WTC11 (cell line): ENCODE results near the gene RAPGEF6.

ENCODE experiments used
- OVOL2 ChIP-seq: fragments of 250-450 bp; sonication (Bioruptor Pico); IDR thresholded peaks from 2 replicates; pipeline ENCODE4 v1.9.0; 2021; ENCODE audit warnings: mild to moderate bottlenecking, borderline replicate concordance
- TEAD4 ChIP-seq: sonication (generic); formaldehyde crosslinking; IDR thresholded peaks from 2 replicates; pipeline ENCODE4 v1.8.0; 2022; ENCODE audit warnings: mild to moderate bottlenecking, missing genetic modification reagents

GRCh38 chr5:131619102-131619501 lies 15.9 kb downstream of the RAPGEF6 start:
- TF ChIP-seq TEAD4 (CRISPR knock-in tag) = no peak
- no peak for TF ChIP-seq OVOL2
